ENCODE results near the gene ADAMTS18.

- TF ChIP-seq EZH2phosphoT487 (IDR thresholded peaks at IDR 0.05; ENCODE audit: low read depth), result no peak
- TF ChIP-seq, protein P1, sequence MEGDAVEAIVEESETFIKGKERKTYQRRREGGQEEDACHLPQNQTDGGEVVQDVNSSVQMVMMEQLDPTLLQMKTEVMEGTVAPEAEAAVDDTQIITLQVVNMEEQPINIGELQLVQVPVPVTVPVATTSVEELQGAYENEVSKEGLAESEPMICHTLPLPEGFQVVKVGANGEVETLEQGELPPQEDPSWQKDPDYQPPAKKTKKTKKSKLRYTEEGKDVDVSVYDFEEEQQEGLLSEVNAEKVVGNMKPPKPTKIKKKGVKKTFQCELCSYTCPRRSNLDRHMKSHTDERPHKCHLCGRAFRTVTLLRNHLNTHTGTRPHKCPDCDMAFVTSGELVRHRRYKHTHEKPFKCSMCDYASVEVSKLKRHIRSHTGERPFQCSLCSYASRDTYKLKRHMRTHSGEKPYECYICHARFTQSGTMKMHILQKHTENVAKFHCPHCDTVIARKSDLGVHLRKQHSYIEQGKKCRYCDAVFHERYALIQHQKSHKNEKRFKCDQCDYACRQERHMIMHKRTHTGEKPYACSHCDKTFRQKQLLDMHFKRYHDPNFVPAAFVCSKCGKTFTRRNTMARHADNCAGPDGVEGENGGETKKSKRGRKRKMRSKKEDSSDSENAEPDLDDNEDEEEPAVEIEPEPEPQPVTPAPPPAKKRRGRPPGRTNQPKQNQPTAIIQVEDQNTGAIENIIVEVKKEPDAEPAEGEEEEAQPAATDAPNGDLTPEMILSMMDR (IDR thresholded peaks at IDR 0.05; ENCODE audit: low read depth, low read length), result no peak
These were observed 104.3 kb downstream of the ADAMTS18 start for GRCh38 chr16:77330332-77331042.
